ENCODE measurements around the gene TPSG1.
"Not testable (repeated sequence)": the region's sequence is repeated elsewhere in the genome, so short reads cannot be mapped to it uniquely, and the experiment has no call there.

Gene TPSG1

GRCh38 chr16:1213796-1214372, 11.2 kb downstream of the TPSG1 start:
- no peak for DNase-seq

- DNase-seq = no peak
These were observed 11.8 kb downstream of the TPSG1 start for GRCh38 chr16:1213231-1213630.

GRCh38 chr16:1212616-1213194, 12.4 kb downstream of the TPSG1 start:
- DNase-seq = no peak

- DNase-seq = no peak
These were observed 13.4 kb downstream of the TPSG1 start for GRCh38 chr16:1211451-1212268.

GRCh38 chr16:1210461-1210860, 14.6 kb downstream of the TPSG1 start:
- no peak for DNase-seq

- no peak for DNase-seq
These were observed 16.0 kb downstream of the TPSG1 start for GRCh38 chr16:1209081-1209480.

- DNase-seq = no peak
These were observed 16.7 kb downstream of the TPSG1 start for GRCh38 chr16:1208239-1208830.

GRCh38 chr16:1206786-1207185, 18.3 kb downstream of the TPSG1 start:
- no peak for DNase-seq

GRCh38 chr16:1206326-1206725, 18.7 kb downstream of the TPSG1 start:
- DNase-seq = no peak

- no peak for DNase-seq
These were observed 20.1 kb downstream of the TPSG1 start for GRCh38 chr16:1204933-1205332.

GRCh38 chr16:1202274-1202673, 22.8 kb downstream of the TPSG1 start:
- no peak for DNase-seq

- no peak for DNase-seq
These were observed 23.6 kb downstream of the TPSG1 start for GRCh38 chr16:1201444-1201843.

GRCh38 chr16:1200014-1200627, 24.9 kb downstream of the TPSG1 start:
- no peak for DNase-seq

- no peak for DNase-seq
These were observed 25.6 kb downstream of the TPSG1 start for GRCh38 chr16:1199347-1200013.

- not testable (repeated sequence) for DNase-seq
These were observed 26.3 kb downstream of the TPSG1 start for GRCh38 chr16:1198671-1199346.

GRCh38 chr16:1198194-1198593, 26.9 kb downstream of the TPSG1 start:
- no peak for DNase-seq

- DNase-seq = no peak
These were observed 27.7 kb downstream of the TPSG1 start for GRCh38 chr16:1197237-1197866.

- DNase-seq = no peak
These were observed 28.6 kb downstream of the TPSG1 start for GRCh38 chr16:1196494-1196893.

- no peak for DNase-seq
These were observed 29.7 kb downstream of the TPSG1 start for GRCh38 chr16:1195393-1195666.

GRCh38 chr16:1194665-1195392, 30.2 kb downstream of the TPSG1 start:
- no peak for DNase-seq

All from HCEC 1CT (cell line).